Dermis microvascular lymphatic vessel endothelial cell (primary cell): ENCODE results near the gene TRPM8. TPM values are rescaled to one million over a fixed set of nuclear protein-coding genes. Genes with fewer than 3 reads are reported as not detected.

Experiments used
- DNase-seq, 2 donors: peaks; one replicate each; pipeline versions ENCODE4 v3.0.0 to v3.0.0-alpha.2; 2010; ENCODE audit warnings: low read depth in 2 of 2
- total RNA-seq: library from RNA; depleted of rRNA; stranded (reverse); fragments of >200 nt; gene quantifications from 2 replicates; pipeline ENCODE4 v1.2.1, GENCODE V29; 2014

TRPM8 gene
- total RNA-seq, 1 donor from 2014 or later, result not detected

DNA sequence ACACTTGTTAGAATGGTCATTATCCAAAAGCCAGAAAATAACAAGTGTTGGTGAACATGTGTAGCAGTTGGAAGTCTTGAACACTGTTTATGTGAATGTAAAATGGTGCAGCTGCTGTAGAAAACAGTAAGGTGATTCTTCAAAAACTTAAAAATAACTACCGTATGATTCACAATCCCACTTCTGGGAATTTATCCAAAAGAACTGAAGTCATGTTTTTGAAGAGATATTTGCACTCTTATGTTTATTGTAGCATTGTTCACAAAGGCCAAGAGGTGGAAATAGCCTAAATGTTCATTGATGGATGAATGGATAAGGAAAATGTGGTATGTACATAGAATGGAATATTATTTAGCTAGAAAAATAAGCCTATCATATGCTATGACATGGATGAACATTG, 127.0 kb downstream of the TRPM8 start:
- DNase-seq, result peak in 1 of 2 donors; percentile 57

GRCh38 chr2:234046521-234046920, 129.3 kb downstream of the TRPM8 start:
- no peak for DNase-seq

DNA sequence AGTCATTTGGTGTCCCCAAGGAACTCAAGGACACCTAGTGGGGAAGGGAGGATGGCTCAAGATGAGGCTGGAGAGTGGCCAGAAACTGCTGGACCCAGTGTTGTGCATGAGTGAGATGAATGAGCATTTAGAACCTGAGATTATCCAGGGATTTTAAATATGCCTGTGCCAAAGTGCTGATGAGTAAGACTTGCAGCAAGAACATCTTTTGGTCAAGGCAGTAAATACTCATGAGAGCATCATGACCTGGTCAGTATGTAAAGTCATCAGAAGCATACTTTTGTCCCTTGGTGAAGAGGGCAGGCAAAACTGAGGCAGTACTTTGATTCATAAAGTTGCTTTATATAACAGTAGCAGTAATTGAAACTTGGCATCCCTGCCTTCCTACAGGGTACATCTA, 130.2 kb downstream of the TRPM8 start:
- DNase-seq, result no peak

DNA sequence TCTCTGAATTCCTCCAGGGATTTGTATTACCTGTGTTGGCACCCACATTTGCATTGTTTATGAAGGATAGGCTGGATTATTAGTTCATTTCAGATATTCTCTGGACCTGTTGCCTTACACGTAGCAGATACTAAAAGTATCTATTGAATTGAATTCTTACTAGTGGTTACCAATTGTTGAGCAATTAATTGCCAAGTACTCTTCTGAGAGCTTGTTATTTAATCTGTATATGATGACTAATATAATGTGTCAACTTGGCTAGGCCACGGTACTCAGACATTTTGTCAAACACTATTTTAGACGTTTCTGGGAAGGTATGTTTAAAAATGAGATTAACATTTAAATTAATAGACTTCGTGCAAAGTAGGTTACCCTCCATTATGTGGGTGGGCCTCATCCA, 130.9 kb downstream of the TRPM8 start:
- DNase-seq, result no peak

GRCh38 chr2:234050455-234051135, 133.4 kb downstream of the TRPM8 start, which contains the start of gene SPP2:
TSS of gene SPP2 (plus strand) at chr2:234050702. CDS start at chr2:234050787, 85 bp downstream.
- no peak for DNase-seq

DNA sequence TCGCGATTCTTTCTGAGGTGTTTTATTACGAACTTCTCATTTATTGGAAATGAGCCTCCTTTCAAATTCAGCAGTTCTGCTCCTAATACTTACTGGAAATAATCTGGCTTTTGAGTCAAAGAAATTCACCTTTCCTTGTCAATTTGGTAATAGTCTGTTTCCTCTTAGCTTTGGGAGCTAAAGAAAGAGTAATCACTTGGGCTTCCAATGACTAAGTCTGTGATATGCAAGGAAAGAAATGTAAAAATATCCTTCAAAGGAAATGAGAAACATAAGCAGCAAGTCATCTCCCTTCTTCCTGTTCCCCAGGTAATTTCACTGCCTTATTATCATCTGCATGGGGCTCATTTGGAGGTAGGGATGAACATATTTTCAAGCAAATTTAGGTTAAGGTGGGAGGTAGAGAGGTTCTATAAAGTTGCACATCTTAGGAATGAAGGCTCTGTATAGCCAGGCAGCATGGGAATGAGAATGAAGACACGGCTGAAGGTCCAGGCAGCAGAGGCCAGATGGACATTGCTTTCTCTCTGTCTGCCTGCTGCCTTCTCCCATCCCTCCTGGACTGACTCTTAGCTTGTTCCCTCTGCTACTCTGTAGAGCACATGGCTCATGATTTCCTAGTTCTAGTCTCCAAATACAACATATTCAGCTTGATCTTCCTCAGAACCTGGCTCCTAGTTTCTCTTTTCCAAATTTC, 134.3 kb downstream of the TRPM8 start:
- DNase-seq, result no peak

- DNase-seq, result no peak
These were observed 141.7 kb downstream of the TRPM8 start for GRCh38 chr2:234058881-234059280.

GRCh38 chr2:234060236-234060635, 143.1 kb downstream of the TRPM8 start:
- no peak for DNase-seq

- DNase-seq, result no peak
These were observed 144.6 kb downstream of the TRPM8 start for GRCh38 chr2:234061624-234062257.

DNA sequence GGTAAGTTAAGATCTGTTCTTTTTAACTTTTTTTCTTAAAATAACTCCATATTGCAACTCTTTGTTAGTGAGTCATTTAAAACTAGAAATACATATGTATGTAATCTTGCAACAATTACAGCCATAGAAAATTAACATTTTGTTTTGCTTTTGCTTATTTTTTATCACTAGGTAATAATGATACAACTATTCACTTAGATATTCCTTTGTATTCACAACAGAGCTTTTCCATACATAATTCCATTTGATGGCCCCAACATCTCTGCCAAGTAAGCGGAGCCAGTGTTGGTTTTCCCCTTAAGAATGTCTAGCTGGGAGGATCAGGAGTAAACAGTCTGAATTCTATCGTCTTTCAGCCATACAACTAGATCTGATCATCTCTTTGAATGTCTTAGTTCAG, 149.4 kb downstream of the TRPM8 start:
- no peak for DNase-seq

Other genes starting within 250 kb of the TRPM8 start
- not detected in 2 replicates for gene UGT1A9, start 245.5 kb upstream of the TRPM8 start, total RNA-seq
- not detected in 2 replicates for gene UGT1A7, start 235.5 kb upstream of the TRPM8 start, total RNA-seq
- gene UGT1A6, start 224.5 kb upstream of the TRPM8 start, total RNA-seq, result not detected in 2 replicates
- gene UGT1A5, start 204.5 kb upstream of the TRPM8 start, total RNA-seq, result not detected in 2 replicates
- gene UGT1A4, start 198.6 kb upstream of the TRPM8 start, total RNA-seq, result not detected in 2 replicates
- not detected in 2 replicates for gene UGT1A3, start 188.3 kb upstream of the TRPM8 start, total RNA-seq
- not detected in 2 replicates for gene UGT1A1, start 157.1 kb upstream of the TRPM8 start, total RNA-seq
- not detected in 2 replicates for gene MROH2A, start 139.0 kb upstream of the TRPM8 start, total RNA-seq
- gene HJURP, start 62.8 kb upstream of the TRPM8 start, total RNA-seq, result 3.3 and 9.5 TPM in 2 replicates
- gene SPP2, start 133.3 kb downstream of the TRPM8 start, total RNA-seq, result not detected in 2 replicates